GM18517 (cell line): Measurements from ENCODE around the gene TYW1.
"Not testable (repeated sequence)": the region's sequence is repeated elsewhere in the genome, so short reads cannot be mapped to it uniquely, and the experiment has no call there.

Experiments
- ATAC-seq: cut with Tn5 transposase; IDR thresholded peaks from one replicate; pipeline ENCODE4 v1.9.1; 2021; ENCODE audit warnings: mild to moderate bottlenecking, moderate library complexity; ENCODE audit not compliant: unreplicated experiment

TYW1 gene

GRCh38 chr7:67184912-67185659, 188.5 kb downstream of the TYW1 start:
- ATAC-seq: peak; percentile 25

DNA sequence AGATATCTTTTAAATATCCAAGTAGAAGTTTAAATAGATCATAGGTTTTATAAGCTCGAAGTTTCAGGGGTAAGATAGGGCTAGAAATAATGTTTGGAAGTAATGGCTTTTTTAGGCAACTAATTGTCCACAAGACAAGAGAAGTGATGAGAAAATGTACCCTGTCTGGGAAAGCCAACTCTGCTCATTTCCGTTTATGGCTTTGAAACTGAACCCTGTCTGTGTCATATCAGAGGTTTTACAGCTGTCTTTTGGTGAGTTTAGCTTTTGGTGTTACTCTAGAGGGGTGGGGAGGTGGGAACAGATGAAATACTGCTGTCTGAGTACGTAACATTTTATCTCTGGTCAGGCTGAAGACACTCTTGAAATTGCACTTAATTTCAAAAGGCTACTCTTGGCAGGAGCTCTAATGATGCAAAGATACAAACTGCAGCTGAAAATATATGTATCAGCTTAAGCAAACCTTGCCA, 189.1 kb downstream of the TYW1 start:
- ATAC-seq: peak; percentile 84

- ATAC-seq: not testable (repeated sequence)
Observed at GRCh38 chr7:67189160-67189559, 192.5 kb downstream of the TYW1 start.

DNA sequence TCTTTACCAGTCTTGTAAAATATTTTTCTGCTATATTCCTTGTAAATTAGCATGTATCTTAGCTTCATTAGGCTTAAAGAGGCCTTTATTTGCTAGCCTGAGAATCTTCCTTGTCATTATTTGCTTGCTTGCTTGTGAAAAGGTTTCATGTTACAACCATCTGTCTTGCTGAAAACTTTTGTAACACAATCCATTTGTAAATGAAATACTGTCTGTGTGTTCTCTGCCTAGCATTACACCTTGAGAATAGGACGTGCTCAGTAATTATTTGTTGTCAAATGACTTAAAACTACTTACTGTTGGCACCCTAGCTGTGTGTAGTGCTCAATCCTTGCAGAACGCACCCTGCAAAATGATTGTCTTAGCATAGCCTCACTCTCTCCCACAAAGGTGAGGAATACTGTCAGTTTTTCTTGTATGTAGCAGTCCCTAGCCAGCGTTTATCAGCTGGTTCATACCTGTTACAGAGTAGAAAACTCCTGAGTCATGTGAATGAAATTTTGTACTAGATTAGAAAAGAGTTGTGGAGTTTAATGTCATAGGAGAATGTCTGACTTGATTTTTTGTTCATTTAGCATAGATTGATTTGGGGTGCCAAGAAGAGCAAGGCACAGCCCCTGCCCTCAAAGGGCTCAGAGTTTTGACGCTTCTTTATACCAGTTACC, 193.3 kb downstream of the TYW1 start:
- not testable (repeated sequence) for ATAC-seq

- ATAC-seq: not testable (repeated sequence)
Observed at GRCh38 chr7:67191002-67191720, 194.5 kb downstream of the TYW1 start.

GRCh38 chr7:67192123-67192702, 195.6 kb downstream of the TYW1 start:
- ATAC-seq: not testable (repeated sequence)

- not testable (repeated sequence) for ATAC-seq
Observed at GRCh38 chr7:67192889-67193613, 196.4 kb downstream of the TYW1 start.

GRCh38 chr7:67196176-67196575, 199.5 kb downstream of the TYW1 start:
- ATAC-seq: not testable (repeated sequence)

GRCh38 chr7:67198865-67199526, 202.4 kb downstream of the TYW1 start:
- ATAC-seq: not testable (repeated sequence)

DNA sequence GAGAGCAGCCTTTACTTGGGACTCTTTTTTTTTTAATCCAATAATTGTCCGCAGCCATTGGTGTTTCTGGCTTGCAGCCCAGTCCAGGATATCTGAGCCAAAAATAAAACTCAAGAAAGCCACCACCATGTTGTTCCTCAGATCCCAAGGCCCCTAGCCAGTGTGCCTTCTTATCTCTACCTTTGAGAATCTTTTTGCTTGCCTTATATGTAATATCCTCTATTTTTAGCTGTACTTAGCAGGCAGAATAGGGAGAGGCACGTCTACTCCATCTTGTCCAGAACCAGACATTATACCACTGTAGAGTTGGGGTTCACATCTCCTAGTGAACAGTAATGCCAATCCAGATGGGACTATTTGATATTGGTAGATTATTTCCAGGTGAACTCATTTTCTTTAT, 209.1 kb downstream of the TYW1 start:
- not testable (repeated sequence) for ATAC-seq

DNA sequence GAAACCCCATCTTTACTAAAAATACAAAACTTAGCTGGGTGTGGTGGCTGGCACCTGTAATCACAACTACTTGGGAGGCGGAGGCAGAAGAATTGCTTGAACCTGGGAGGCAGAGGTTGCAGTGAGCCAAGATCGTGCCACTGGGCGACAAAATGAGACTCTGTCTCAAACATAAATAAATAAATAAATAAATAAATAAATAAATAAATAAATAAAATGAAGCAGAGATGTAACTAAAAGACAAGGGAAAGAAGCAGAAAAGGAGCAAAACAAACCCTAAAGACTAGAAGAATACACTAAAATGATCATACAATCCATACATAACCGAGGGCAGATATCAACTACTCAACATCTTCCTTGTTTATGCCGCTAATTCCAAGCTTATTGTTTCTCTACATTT, 209.8 kb downstream of the TYW1 start:
- no peak for ATAC-seq

GRCh38 chr7:67208656-67209055, 212.0 kb downstream of the TYW1 start:
- not testable (repeated sequence) for ATAC-seq

- ATAC-seq: no peak
Observed at GRCh38 chr7:67209256-67209655, 212.6 kb downstream of the TYW1 start.

GRCh38 chr7:67210567-67210966, 213.9 kb downstream of the TYW1 start:
- ATAC-seq: no peak

GRCh38 chr7:67211650-67212330, 215.2 kb downstream of the TYW1 start:
- ATAC-seq: not testable (repeated sequence)

GRCh38 chr7:67213038-67213437, 216.4 kb downstream of the TYW1 start:
- ATAC-seq: not testable (repeated sequence)

- not testable (repeated sequence) for ATAC-seq
Observed at GRCh38 chr7:67223551-67223950, 226.9 kb downstream of the TYW1 start.

DNA sequence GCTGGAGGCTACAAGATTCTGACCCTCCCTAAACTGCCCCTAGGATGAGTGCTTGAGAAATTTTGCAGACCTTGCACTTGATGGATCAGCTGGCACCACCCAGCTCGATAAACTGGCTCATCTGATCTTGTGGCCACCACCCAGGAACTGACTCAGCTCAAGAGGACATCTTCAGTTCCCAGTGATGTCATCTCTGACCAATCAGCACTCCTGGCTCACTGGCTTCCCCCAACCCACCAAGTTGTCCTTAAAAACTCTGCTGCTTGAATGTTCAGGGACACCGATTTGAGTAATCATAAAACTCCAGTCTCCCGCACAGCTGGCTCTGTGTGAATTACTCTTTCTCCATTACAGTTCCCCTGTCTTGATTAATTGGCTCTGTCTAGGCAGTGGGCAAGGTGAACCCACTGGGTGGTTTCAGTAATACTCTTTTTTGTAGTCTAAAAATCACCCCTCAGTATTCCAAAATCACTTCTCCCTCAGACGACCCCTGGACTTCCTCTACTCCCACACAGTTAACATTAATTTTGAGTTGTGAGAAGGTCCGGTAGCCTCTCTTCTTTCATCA, 229.8 kb downstream of the TYW1 start:
- not testable (repeated sequence) for ATAC-seq

GRCh38 chr7:67226967-67227366, 230.3 kb downstream of the TYW1 start:
- not testable (repeated sequence) for ATAC-seq
